SK-N-SH (cell line): ENCODE results near the gene LRRC43. TPM values are rescaled to one million over a fixed set of nuclear protein-coding genes. Genes with fewer than 3 reads are reported as not detected.
A peak's percentile ranks its signal among the peaks of the same experiment; 100 is the strongest.

ENCODE experiments used
- CTCF ChIA-PET: fragments of 300-600, 350-600 bp; formaldehyde crosslinking; extraction: SDS; loops from one replicate; lab custom pipeline; 2021; lab: Yijun Ruan, JAX
- POLR2A ChIA-PET: fragments of 350-600 bp; sonication (Branson Sonifier 250); formaldehyde crosslinking; extraction: SDS; loops from one replicate; lab custom pipeline; 2020; ENCODE audit warnings: antibody characterized with exemption, inconsistent platforms; lab: Yijun Ruan, JAX
- DNase-seq: peaks from one replicate; pipeline ENCODE4 v3.0.0; 2012
- H2AFZ ChIP-seq: fragments of 200-600 bp; sonication (generic); 2 replicates; pipeline ENCODE4 v1.8.1; 2016; ENCODE audit warnings: antibody characterized with exemption, mild to moderate bottlenecking, low read depth
- H3F3A ChIP-seq: fragments of 200-600 bp; sonication (generic); replicated peaks from 2 replicates; pipeline ENCODE3; 2016; ENCODE audit warnings: antibody characterized with exemption, mild to moderate bottlenecking; ENCODE audit not compliant: insufficient read depth
- H3K27ac ChIP-seq, 2 experiments: fragments of 200-500 bp in 1 of 2; fragments of 200-600 bp in 1 of 2; sonication (Bioruptor generic) in 1 of 2; sonication (generic), shearing (Covaris generic) in 1 of 2; 2 replicates each; pipeline versions ENCODE4 v1.5.1 to v1.6.1; 2014 to 2016; ENCODE audit warnings: low read depth in 2 of 2, inconsistent platforms in 1 of 2, low read length in 1 of 2, mild to moderate bottlenecking in 1 of 2, mixed read lengths in 1 of 2
- H3K27me3 ChIP-seq: fragments of 200-600 bp; sonication (generic), shearing (Covaris generic); 2 replicates; pipeline ENCODE4 v1.6.1; 2016; ENCODE audit warnings: mixed run types; ENCODE audit not compliant: insufficient read depth
- H3K36me3 ChIP-seq, 2 experiments: fragments of 200-500 bp in 1 of 2; fragments of 200-600 bp in 1 of 2; sonication (Bioruptor generic) in 1 of 2; sonication (generic) in 1 of 2; replicated peaks in 1 of 2; 2 replicates each; pipeline versions ENCODE3 to v1.5.1; 2014 to 2016; ENCODE audit warnings: low read length in 1 of 2, mild to moderate bottlenecking in 1 of 2; ENCODE audit not compliant: insufficient read depth in 2 of 2, control insufficient read depth in 1 of 2
- H3K4me1 ChIP-seq, 2 experiments: fragments of 200-500 bp in 1 of 2; fragments of 200-600 bp in 1 of 2; sonication (Bioruptor generic) in 1 of 2; sonication (generic), shearing (Covaris generic) in 1 of 2; 2 replicates each; pipeline versions ENCODE4 v1.5.1 to v1.6.1; 2014 to 2016; ENCODE audit warnings: low read depth in 1 of 2, low read length in 1 of 2, mixed run types in 1 of 2; ENCODE audit not compliant: insufficient read depth in 2 of 2, control insufficient read depth in 1 of 2
- H3K4me2 ChIP-seq: fragments of 200-600 bp; sonication (generic), shearing (Covaris generic); 2 replicates; pipeline ENCODE4 v1.6.1; 2017; ENCODE audit warnings: mixed run types
- H3K4me3 ChIP-seq, 2 experiments: fragments of 200-500 bp in 1 of 2; fragments of 200-600 bp in 1 of 2; sonication (Bioruptor generic) in 1 of 2; sonication (generic), shearing (Covaris generic) in 1 of 2; 2 replicates each; pipeline versions ENCODE4 v1.5.1 to v1.8.1; 2014 to 2016; ENCODE audit warnings: low read depth in 2 of 2, inconsistent platforms in 1 of 2, low read length in 1 of 2, mild to moderate bottlenecking in 1 of 2, mixed read lengths in 1 of 2, moderate library complexity in 1 of 2
- H3K79me2 ChIP-seq: fragments of 200-600 bp; sonication (generic); 2 replicates; pipeline ENCODE4 v1.8.1; 2017; ENCODE audit warnings: mild to moderate bottlenecking; ENCODE audit not compliant: insufficient read depth
- H3K9ac ChIP-seq: fragments of 200-600 bp; sonication (generic); 2 replicates; pipeline ENCODE4 v1.6.1; 2017; ENCODE audit warnings: mixed run types
- H3K9me2 ChIP-seq: fragments of 200-600 bp; sonication (generic); 2 replicates; pipeline ENCODE4 v1.6.1; 2017; ENCODE audit warnings: mixed run types
- H3K9me3 ChIP-seq: fragments of 200-600 bp; sonication (generic); 2 replicates; pipeline ENCODE4 v1.6.1; 2017; ENCODE audit warnings: mixed run types, mild to moderate bottlenecking, moderate library complexity
- H4K20me1 ChIP-seq: fragments of 200-600 bp; sonication (generic); 2 replicates; pipeline ENCODE4 v1.6.1; 2017; ENCODE audit warnings: mild to moderate bottlenecking, mixed run types; ENCODE audit not compliant: insufficient read depth
- CTCF ChIP-seq: fragments of 200-600 bp; sonication (generic); IDR thresholded peaks from 2 replicates; pipeline ENCODE4 v1.6.1; 2017; ENCODE audit warnings: antibody characterized with exemption, mild to moderate bottlenecking, moderate library complexity
- EP300 ChIP-seq, 2 experiments: IDR thresholded peaks; 2 replicates each; pipeline versions ENCODE4 v1.4.0 to v1.6.1; 2012; ENCODE audit warnings: borderline replicate concordance in 1 of 2, low read depth in 1 of 2, low read length in 1 of 2
- EZH2phosphoT487 ChIP-seq: fragments of 200-600 bp; sonication (generic); IDR thresholded peaks from 2 replicates; pipeline ENCODE4 v1.6.1; 2017; ENCODE audit warnings: low read depth, mixed run types, mild to moderate bottlenecking, antibody characterized with exemption, moderate library complexity, borderline replicate concordance
- FOXJ3 ChIP-seq: sonication (generic); formaldehyde crosslinking; IDR thresholded peaks from 2 replicates; pipeline ENCODE4 v1.5.1; 2020; ENCODE audit warnings: mild to moderate bottlenecking, missing genetic modification reagents
- MEF2A ChIP-seq: IDR thresholded peaks from 2 replicates; pipeline ENCODE4 v1.4.0; 2012; ENCODE audit warnings: low read depth, borderline replicate concordance
- NFIC ChIP-seq: IDR thresholded peaks from 2 replicates; pipeline ENCODE4 v1.4.0; 2012; ENCODE audit warnings: borderline replicate concordance
- RAD21 ChIP-seq: IDR thresholded peaks from 2 replicates; pipeline ENCODE4 v1.6.1; 2012; ENCODE audit warnings: mild to moderate bottlenecking, low read length
- SIN3A ChIP-seq: IDR thresholded peaks from 2 replicates; pipeline ENCODE4 v1.6.1; 2012; ENCODE audit warnings: low read depth, mild to moderate bottlenecking, low read length, moderate library complexity, borderline replicate concordance
- SMC3 ChIP-seq: IDR thresholded peaks from 2 replicates; pipeline ENCODE4 v1.6.1; 2012; ENCODE audit warnings: low read depth, low read length, improper control_type of control experiment
- YY1 ChIP-seq: IDR thresholded peaks from 2 replicates; pipeline ENCODE4 v1.4.0; 2012; ENCODE audit warnings: low read depth, mild to moderate bottlenecking
- WGBS: methylation state at CpG from one replicate; pipeline ENCODE4 v1.1.6; 2017; ENCODE audit warnings: low lambda C conversion rate; 5-methylcytosine and 5-hydroxymethylcytosine counted together
- polyA plus RNA-seq, 3 experiments: library from polyadenylated mRNA; depleted of rRNA; stranded (reverse); fragments of >200 nt; gene quantifications; 2 replicates each; pipeline ENCODE4 v1.2.3, GENCODE V29; 2012
- TF ChIP-seq, protein P1 (sequence below): fragments of 150-350 bp; IDR thresholded peaks from 2 replicates; pipeline ENCODE4 v1.6.1; 2016; ENCODE audit warnings: mild to moderate bottlenecking, low read depth, low read length

Gene LRRC43
- polyA plus RNA-seq, 1 of the 3 experiments (the other 2 are of a cell fraction) = 0.94 TPM

GRCh38 chr12:122190842-122191668 lies 8.1 kb downstream of the LRRC43 start:
- Histone ChIP-seq H3K4me2 (no peak overlapping the region), H2AFZ (no peak overlapping the region), H3K9ac (no peak overlapping the region), H3K9me2 (no peaks in the 10 kb centered on the region), H3F3A (no peaks in the 10 kb centered on the region), H3K36me3 (no peaks in the 10 kb centered on the region), H3K9me3 (no peaks in the 10 kb centered on the region; the same call in 1 of the 2 replicates), H3K79me2 (no peaks in the 10 kb centered on the region), H3K4me3 (no peak overlapping the region; a peak in 1 of 4 replicates), H3K27me3 (no peaks in the 10 kb centered on the region), H4K20me1 (no peaks in the 10 kb centered on the region), H3K4me1 (no peaks in the 10 kb centered on the region), H3K27ac (no peak overlapping the region)
- ChIA-PET CTCF (interaction anchor here (0.6 to 4.9 kb wide), 44 partner anchors 8 to 398 kb away, joined by 3 to 85 read pairs (median 4); partner anchors contain the start of genes B3GNT4, LRRC43 and RHOF), POLR2A (interaction anchor here (0.6 to 1.3 kb wide), 2 partner anchors 21 to 60 kb away, joined by 3 read pairs; no protein-coding TSS in a partner anchor)
- WGBS = 64% methylated on average over 15 of the region's 18 CpGs
- DNase-seq = peak; percentile 87
- TF ChIP-seq SIN3A = no peak
- no peak for TF ChIP-seq MEF2A
- peak; percentile 90 for TF ChIP-seq SMC3
- no peak for TF ChIP-seq YY1
- TF ChIP-seq RAD21 = peak; percentile 90
- TF ChIP-seq, protein P1, sequence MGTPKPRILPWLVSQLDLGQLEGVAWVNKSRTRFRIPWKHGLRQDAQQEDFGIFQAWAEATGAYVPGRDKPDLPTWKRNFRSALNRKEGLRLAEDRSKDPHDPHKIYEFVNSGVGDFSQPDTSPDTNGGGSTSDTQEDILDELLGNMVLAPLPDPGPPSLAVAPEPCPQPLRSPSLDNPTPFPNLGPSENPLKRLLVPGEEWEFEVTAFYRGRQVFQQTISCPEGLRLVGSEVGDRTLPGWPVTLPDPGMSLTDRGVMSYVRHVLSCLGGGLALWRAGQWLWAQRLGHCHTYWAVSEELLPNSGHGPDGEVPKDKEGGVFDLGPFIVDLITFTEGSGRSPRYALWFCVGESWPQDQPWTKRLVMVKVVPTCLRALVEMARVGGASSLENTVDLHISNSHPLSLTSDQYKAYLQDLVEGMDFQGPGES = no peak
- TF ChIP-seq EZH2phosphoT487 = no peak
- TF ChIP-seq CTCF = peak; percentile 86
- no peak for TF ChIP-seq FOXJ3 (CRISPR knock-in tag)

DNA sequence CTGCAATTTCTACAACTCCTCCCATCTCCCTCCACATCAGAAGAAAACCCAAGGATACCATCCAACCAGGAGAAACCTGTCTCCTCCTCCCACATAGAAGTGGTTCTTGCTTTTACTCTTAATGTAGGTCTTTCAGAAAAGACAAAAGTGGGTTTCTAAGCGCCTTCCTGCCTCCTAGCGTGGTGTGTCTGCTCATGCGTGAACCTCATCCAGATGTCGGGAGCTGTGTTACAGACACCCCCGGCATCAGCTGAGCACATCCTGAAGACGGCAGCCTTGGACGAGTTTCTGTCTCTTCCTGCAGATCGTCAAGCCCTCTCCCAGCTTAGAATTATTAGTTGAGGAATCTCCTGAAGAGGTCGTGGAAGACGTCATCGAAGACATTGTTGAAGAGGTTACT lies 9.5 kb downstream of the LRRC43 start:
- Histone ChIP-seq H3K79me2 (no peaks in the 10 kb centered on the region), H3K9me3 (no peaks in the 10 kb centered on the region; the same call in 1 of the 2 replicates), H3F3A (no peaks in the 10 kb centered on the region), H3K4me2 (no peak overlapping the region), H4K20me1 (no peaks in the 10 kb centered on the region), H3K4me3 (no peak overlapping the region), H3K27ac (no peak overlapping the region)
- no peak for DNase-seq
- ChIA-PET POLR2A (no interaction called here), CTCF (interaction anchor here (0.6 to 4.9 kb wide), 8 partner anchors 10 to 163 kb away, joined by 3 to 85 read pairs (median 18); partner anchors contain the start of gene B3GNT4)
- TF ChIP-seq NFIC = no peak
- TF ChIP-seq EP300 (IDR thresholded peaks at IDR 0.05; ENCODE audit: borderline replicate concordance in 1 of 2, low read depth in 1 of 2, low read length in 1 of 2) = no peak
- TF ChIP-seq, all 33 proteins: peak for 0
- 90% methylated on average over 11 of the region's 11 CpGs for WGBS
- no peaks in the 10 kb centered on the region for H3K27me3 ChIP-seq
- H3K4me1 ChIP-seq = no peaks in the 10 kb centered on the region
- no peaks in the 10 kb centered on the region for H3K36me3 ChIP-seq
- no peak overlapping the region for H3K9ac ChIP-seq
- H3K9me2 ChIP-seq = no peaks in the 10 kb centered on the region
- no peak overlapping the region for H2AFZ ChIP-seq
